T-helper 1 cell treated with Interleukin-12 subunit alpha and Interleukin-12 subunit beta and Interleukin-4 antibody, amounts not matched to agents 30 ng/mL and 1 ng/mL, for 36 hours (primary cell): ENCODE data around the gene MT1H. TPM values are rescaled to one million over a fixed set of nuclear protein-coding genes. Genes with fewer than 3 reads are reported as not detected.

Experiments
- intact Hi-C: fragments of 100-400 bp; cut with micrococcal nuclease; formaldehyde crosslinking; loops from one replicate; pipeline ENCODE4 v1.15.1; 2024
- total RNA-seq: library from RNA; stranded (reverse); gene quantifications from 2 replicates; pipeline ENCODE4 v1.2.3, GENCODE V29; 2022

The MT1H gene
- total RNA-seq, 1 donor from 2014 or later: 2.8 TPM

DNA sequence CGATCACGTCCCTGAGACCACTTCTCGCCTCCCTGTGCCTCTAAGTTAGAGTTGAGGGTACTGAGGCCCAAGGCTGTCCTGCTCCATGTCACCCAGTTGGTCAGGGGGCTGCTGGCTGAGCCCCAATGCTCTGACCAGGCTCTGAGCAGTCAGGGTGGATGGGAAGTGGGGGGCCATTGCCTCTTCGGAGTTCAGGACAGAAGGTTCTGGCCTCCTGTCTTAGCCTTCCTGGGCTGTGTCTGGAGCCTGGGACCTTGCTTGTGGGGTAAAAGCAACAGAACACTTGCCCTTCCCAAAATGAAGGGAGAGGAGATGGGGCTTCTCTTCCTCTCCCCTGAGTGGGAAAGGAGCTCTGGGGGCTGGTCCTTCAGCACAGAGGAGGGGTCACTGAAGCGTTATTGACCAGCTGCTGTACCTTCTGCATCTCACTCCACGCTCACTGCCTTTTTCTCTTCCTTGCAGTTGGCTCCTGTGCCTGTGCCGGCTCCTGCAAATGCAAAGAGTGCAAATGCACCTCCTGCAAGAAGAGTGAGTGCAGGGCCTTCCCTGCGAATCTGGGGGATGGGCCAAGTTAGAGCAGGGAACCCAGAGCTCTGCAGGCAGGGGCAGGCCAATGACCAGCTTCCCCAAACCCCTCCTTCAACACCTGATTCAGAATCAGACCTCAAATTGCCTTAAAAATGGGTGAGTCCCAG lies 13.2 kb downstream of the MT1H start:
- intact Hi-C loops: loop anchor here (1.0 to 5.0 kb wide), 13 partner anchors 14 to 562 kb away; partner anchors contain the start of genes ARL2BP, BBS2, MT1E and MT1F

GRCh38 chr16:56683424-56684172 lies 14.0 kb downstream of the MT1H start:
- intact Hi-C loops: loop anchor here (2.0 to 5.0 kb wide), 3 partner anchors 15 to 326 kb away; partner anchors contain the start of genes BBS2, MT1G and MT1H

GRCh38 chr16:56684256-56684925 lies 14.8 kb downstream of the MT1H start:
- intact Hi-C loops: loop anchor here (5.0 kb wide), 1 partner anchor 327 kb away; no protein-coding TSS in a partner anchor

- intact Hi-C loops: loop anchor here (5.0 kb wide), 1 partner anchor 328 kb away; no protein-coding TSS in a partner anchor
Observed at GRCh38 chr16:56684926-56685590, 15.4 kb downstream of the MT1H start.

DNA sequence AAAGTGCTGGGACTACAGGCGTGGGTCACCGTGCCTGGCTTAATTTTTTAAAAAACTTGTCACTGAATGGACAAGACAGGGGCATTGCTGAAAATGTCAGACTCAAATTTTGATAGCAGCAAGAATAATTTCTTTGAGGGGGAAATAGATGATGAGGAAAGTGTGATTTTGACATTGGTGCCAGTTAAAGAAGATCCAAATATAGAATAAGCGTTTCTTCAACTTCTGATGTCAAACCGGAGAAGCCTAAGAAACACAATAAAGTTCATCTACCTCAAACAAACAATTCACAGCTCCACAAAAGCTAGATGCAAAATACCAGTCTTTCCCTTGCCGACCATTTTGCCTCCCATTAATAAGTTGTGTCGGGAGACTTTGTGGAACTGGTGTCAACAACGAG lies 17.1 kb downstream of the MT1H start:
- intact Hi-C loops: no loop called here

GRCh38 chr16:56688762-56689161 lies 19.1 kb downstream of the MT1H start:
- intact Hi-C loops: no loop called here

GRCh38 chr16:56689171-56689570 lies 19.6 kb downstream of the MT1H start:
- intact Hi-C loops: no loop called here

DNA sequence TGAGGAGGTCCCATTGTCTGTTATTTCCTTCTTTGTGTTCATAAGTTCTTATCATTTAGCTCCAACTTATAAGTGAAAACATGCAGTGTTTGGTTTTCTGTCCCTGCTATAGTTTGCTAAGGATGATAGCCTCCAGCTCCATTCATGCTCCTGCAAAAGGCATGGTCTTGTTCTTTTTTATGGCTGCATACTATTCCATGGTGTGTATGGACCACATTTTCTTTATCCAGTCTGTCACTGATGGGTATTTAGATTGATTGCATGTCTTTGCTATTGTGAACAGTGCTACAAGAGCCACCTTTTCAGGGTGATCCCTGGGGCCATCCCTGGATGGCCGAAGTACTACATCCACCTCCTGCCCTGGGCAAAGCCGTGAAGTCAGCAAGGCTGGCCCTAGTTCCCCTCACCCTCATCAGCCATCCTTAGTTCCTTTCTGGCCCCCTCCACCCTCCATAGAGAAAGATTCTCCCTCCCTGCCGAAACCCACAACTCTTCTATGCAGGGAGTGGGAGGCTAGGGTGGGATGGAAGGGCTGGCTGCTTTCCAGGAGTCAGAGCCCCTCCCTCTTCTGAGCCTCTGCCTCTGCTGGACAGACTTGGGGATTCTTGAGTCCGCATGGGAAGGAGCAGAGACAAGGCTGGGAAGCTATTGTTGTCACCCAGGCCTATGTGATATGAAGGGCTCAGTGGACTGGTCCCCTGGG lies 21.0 kb downstream of the MT1H start:
- intact Hi-C loops: no loop called here

GRCh38 chr16:56691885-56692284 lies 22.3 kb downstream of the MT1H start:
- intact Hi-C loops: no loop called here

- intact Hi-C loops: no loop called here
Observed at GRCh38 chr16:56695246-56695645, 25.6 kb downstream of the MT1H start.

GRCh38 chr16:56697456-56698155 lies 28.0 kb downstream of the MT1H start:
- intact Hi-C loops: no loop called here

DNA sequence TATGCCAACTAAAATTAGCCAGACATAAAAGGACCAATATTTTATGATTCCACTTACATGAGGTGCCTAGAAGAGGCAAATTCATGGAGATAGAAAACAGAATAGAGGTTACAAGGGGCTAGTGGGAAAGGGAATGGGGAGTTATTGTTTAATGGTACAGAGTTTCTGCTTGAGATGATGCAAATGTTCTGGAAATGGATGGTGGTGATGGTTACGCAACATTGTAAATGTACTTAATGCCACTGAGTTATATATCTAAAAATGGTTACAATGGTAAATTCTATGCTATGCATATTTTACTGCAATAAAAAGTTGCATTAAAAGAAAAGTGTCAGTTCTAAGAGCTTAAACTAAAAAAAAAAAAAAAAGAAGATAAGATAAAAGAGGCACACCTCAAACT lies 30.6 kb downstream of the MT1H start:
- intact Hi-C loops: loop anchor here (5.0 to 10.0 kb wide), 4 partner anchors 328 to 1235 kb away; no protein-coding TSS in a partner anchor

DNA sequence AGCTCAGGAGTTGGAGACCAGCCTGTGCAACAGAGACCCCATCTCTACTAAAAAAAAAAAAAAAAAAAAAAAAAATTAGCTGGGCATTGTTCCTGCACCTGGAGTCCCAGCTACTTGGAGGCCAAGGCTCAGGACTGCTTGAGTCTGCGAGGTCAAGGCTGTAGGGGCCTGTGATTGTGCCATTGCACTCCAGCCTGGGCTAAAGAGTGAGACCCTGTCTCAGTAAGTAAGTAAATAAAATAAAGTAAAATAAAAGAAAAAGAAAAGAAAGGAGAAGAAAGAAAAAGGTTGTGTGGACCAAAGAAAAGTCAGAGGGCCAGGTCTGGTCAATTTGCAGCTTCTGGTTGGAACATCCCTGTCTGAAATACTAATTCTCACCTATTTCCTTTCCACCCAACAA lies 31.0 kb downstream of the MT1H start:
- intact Hi-C loops: loop anchor here (5.0 to 10.0 kb wide), 4 partner anchors 328 to 1236 kb away; no protein-coding TSS in a partner anchor

DNA sequence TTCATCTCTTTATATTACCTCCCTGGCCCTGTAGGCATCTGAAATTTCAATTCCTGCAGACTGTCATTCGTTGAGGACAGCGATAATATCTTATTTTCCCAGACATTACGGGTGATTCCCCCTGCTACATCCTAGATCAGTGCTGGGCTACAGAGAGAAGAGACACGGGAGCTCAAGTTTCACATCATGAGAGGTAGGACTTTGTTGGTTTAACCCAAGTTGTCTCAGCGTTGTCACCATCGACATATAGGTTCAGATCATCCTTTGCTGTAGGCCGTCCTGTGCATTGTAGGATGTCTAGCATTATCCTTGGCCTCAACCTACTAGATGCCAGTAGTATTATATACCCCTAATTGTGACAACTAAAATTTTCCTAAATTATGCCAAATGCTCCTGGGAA lies 31.9 kb downstream of the MT1H start:
- intact Hi-C loops: loop anchor here (5.0 to 10.0 kb wide), 4 partner anchors 329 to 1237 kb away; no protein-coding TSS in a partner anchor

DNA sequence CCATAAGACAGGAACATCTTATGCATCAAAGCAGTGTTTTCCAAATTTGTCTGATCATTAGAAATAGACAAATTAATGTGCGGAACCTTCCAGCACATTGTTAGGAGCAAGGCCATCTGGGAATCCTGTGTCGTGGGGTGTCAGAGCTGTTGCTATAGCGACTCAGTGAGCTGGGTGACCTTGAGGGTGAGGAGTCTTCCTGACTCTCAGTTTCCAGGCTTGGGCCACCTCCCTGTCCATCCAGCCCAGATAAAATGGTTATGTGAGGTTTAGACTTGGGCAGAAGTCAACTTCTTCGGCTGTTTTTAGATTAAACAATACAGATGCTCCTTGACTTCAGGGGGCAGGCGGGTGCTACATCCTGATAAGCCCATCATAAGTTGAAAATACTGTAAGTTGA lies 33.2 kb downstream of the MT1H start:
- intact Hi-C loops: loop anchor here (1.0 to 10.0 kb wide), 18 partner anchors 21 to 1238 kb away; partner anchors contain the start of genes AMFR, MT1E, MT1F and MT1X

DNA sequence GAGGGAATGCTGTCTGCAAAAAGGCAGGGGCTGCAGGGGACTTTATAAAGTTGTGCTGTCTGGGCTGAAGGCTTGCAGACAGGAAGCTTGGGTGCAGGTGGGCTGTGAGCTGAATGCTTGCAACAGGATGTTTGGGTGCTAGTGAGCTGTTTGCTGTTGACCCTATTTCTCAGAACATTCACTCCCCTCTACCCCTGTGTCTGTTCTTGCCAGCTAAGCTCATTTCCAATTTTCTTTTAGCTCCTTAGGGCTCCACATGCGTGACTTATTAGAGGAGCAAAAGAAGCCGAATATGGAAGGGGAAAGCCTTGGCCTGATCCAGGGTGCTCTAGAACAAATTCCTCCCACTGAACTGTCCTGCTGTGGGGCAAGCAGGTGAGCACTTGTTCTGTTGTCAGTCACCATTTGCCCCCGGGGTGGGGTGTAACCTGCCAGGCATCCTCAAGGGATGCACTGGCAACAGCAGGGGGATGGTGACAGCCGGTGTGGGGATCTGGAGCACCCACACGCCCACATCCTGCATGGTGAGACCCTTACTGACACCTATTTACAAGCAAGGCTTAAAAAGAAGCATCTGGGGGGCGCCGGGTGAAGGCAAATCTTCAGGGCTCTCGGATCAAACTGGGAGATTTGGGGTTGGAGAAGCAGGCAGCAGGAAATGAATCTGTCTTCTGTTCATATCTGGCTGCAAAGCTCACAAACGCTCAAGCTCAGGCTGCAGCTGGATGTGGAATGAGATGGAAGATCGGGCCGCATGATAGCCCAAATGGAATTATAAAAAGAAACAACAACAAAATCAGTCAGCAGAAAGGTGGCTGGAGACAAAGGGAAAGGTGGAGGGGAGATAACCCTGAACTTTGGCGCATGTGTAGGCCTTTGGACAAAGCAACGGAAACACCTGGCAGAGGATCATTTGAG lies 39.2 kb downstream of the MT1H start:
- intact Hi-C loops: loop anchor here (10.0 kb wide), 2 partner anchors 764 to 1244 kb away; no protein-coding TSS in a partner anchor

- intact Hi-C loops: loop anchor here (10.0 kb wide), 2 partner anchors 765 to 1245 kb away; no protein-coding TSS in a partner anchor
Observed at GRCh38 chr16:56709443-56710040, 39.9 kb downstream of the MT1H start.

DNA sequence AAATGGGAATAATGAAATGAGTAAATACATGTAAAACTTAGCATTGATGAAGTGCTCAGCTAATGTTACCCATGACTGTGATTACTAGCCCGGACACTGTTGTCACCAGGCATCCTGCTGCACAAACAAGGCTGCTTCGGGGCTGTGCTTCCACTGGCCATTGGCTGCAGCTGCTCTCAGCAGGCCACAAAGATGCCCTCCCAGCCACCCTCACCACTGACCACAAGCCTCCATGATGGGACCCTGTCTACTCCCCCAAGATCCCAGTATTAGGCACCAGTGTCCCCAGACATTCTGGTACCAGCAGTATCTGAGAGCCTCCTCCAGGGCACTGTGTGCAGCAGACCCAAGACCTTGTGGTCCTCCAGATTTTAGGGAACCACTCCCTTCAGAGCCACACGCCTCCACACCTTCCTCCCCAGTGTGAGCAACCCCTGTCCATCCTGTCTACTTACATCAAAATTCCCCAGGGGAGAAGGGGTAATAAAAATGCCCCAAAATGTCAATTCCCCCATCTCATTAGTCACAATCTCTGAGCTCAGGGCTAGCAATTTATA lies 40.6 kb downstream of the MT1H start:
- intact Hi-C loops: no loop called here
